A673 (cell line): ENCODE data around the gene STAG3. TPM values are rescaled to one million over a fixed set of nuclear protein-coding genes. Genes with fewer than 3 reads are reported as not detected.

ENCODE experiments used
- BruUV-seq: library from RNA; stranded (reverse); fragments of 400-500 nt; replicated peaks from 2 replicates; lab custom pipeline; 2021; lab: Mats Ljungman, UMichigan
- CTCF ChIA-PET: fragments of 300-600 bp; sonication (Branson Sonifier 250); formaldehyde crosslinking; loops from one replicate; lab custom pipeline; 2022; ENCODE audit warnings: antibody characterized with exemption; lab: Charles Lee
- POLR2A ChIA-PET: fragments of 300-600 bp; sonication (Branson Sonifier 250); formaldehyde crosslinking; loops from one replicate; lab custom pipeline; 2022; ENCODE audit warnings: antibody characterized with exemption; ENCODE audit not compliant: low non-redundant PET; lab: Charles Lee
- DNase-seq: peaks from one replicate; pipeline ENCODE4 v3.0.0-alpha.2; 2015; ENCODE audit warnings: low spot score
- H3K27ac ChIP-seq: fragments of 200-600 bp; sonication (generic); 2 replicates; pipeline ENCODE4 v1.5.1; 2016; ENCODE audit warnings: mixed run types, low read depth, mild to moderate bottlenecking, mixed read lengths, antibody characterized with exemption, low read length; ENCODE audit not compliant: poor library complexity, severe bottlenecking
- H3K27me3 ChIP-seq: fragments of 200-600 bp; sonication (generic); replicated peaks from 2 replicates; pipeline ENCODE4 v1.6.1; 2017; ENCODE audit warnings: mixed run types, low read depth, mild to moderate bottlenecking, mixed read lengths, antibody characterized with exemption, low read length; ENCODE audit not compliant: insufficient read depth, poor library complexity
- H3K36me3 ChIP-seq: fragments of 200-600 bp; sonication (generic); 2 replicates; pipeline ENCODE4 v1.6.1; 2016; ENCODE audit warnings: mixed run types, mild to moderate bottlenecking, mixed read lengths, antibody characterized with exemption, low read length; ENCODE audit not compliant: insufficient read depth, poor library complexity, severe bottlenecking
- H3K4me1 ChIP-seq: fragments of 200-600 bp; sonication (generic); 2 replicates; pipeline ENCODE4 v1.6.1; 2017; ENCODE audit warnings: mixed run types, mild to moderate bottlenecking, mixed read lengths, antibody characterized with exemption, low read length; ENCODE audit not compliant: insufficient read depth, poor library complexity, severe bottlenecking
- H3K4me3 ChIP-seq: fragments of 200-600 bp; sonication (generic); 2 replicates; pipeline ENCODE4 v1.5.1; 2016; ENCODE audit warnings: low read depth, mixed run types, mild to moderate bottlenecking, mixed read lengths, low read length; ENCODE audit not compliant: poor library complexity, severe bottlenecking
- H3K9me3 ChIP-seq: fragments of 200-600 bp; sonication (generic); 2 replicates; pipeline ENCODE4 v1.6.1; 2016; ENCODE audit warnings: mixed run types, low read depth, mild to moderate bottlenecking, mixed read lengths, antibody characterized with exemption, low read length; ENCODE audit not compliant: poor library complexity, severe bottlenecking
- CTCF ChIP-seq: fragments of 300-800, 200-600 bp; sonication (generic); conservative IDR thresholded peaks from 2 replicates; pipeline ENCODE4 v1.5.1; 2017; ENCODE audit warnings: low read depth, mild to moderate bottlenecking, antibody characterized with exemption, low read length, moderate library complexity, mixed read lengths
- EZH2 ChIP-seq: fragments of 200-600 bp; sonication (generic); IDR thresholded peaks from 2 replicates; pipeline ENCODE4 v1.6.1; 2017; ENCODE audit warnings: borderline replicate concordance, low read depth, mild to moderate bottlenecking, mixed read lengths, antibody characterized with exemption, low read length; ENCODE audit not compliant: poor library complexity, severe bottlenecking
- intact Hi-C: fragments of 100-400 bp; cut with micrococcal nuclease; formaldehyde crosslinking; loops from one replicate; pipeline ENCODE4 v1.10.0; 2022; ENCODE audit not compliant: unreplicated experiment
- total RNA-seq: library from RNA; stranded (reverse); gene quantifications from 2 replicates; pipeline ENCODE4 v1.2.3, GENCODE V29; 2021

The STAG3 gene
- total RNA-seq, 1 experiment from 2014 or later: 1.2 TPM

GRCh38 chr7:100185726-100186125 is 8.0 kb downstream of the STAG3 start:
- no peak for TF ChIP-seq CTCF
- TF ChIP-seq EZH2: no peak
- no TSS peak for BruUV-seq
- Histone ChIP-seq H3K9me3 (no peaks in the 10 kb centered on the region), H3K4me1 (peaks cover 6% of the 10 kb centered on the region), H3K36me3 (no peaks in the 10 kb centered on the region), H3K27me3 (no peaks in the 10 kb centered on the region), H3K4me3 (no peak overlapping the region), H3K27ac (no peak overlapping the region)
- CTCF ChIA-PET: no interaction called here
- DNase-seq: no peak
- POLR2A ChIA-PET: no interaction called here
- intact Hi-C loops: no loop called here

- Histone ChIP-seq H3K4me3 (no peak overlapping the region), H3K36me3 (no peaks in the 10 kb centered on the region), H3K27ac (no peak overlapping the region), H3K9me3 (no peaks in the 10 kb centered on the region), H3K27me3 (no peaks in the 10 kb centered on the region), H3K4me1 (peaks cover 11% of the 10 kb centered on the region)
- intact Hi-C loops: no loop called here
- DNase-seq: no peak
- POLR2A ChIA-PET: no interaction called here
- CTCF ChIA-PET: no interaction called here
- BruUV-seq: no TSS peak
- peak; percentile 29; the same call in 1 of the 2 replicates for TF ChIP-seq CTCF
- no peak for TF ChIP-seq EZH2
These were observed 11.3 kb downstream of the STAG3 start for GRCh38 chr7:100189061-100189460.

GRCh38 chr7:100190048-100190711 is 12.5 kb downstream of the STAG3 start:
- TF ChIP-seq EZH2: no peak
- TF ChIP-seq CTCF: peak; percentile 54
- POLR2A ChIA-PET: no interaction called here
- Histone ChIP-seq H3K4me1 (peaks cover 11% of the 10 kb centered on the region), H3K27ac (no peak overlapping the region), H3K4me3 (no peak overlapping the region), H3K36me3 (no peaks in the 10 kb centered on the region), H3K27me3 (no peaks in the 10 kb centered on the region), H3K9me3 (no peaks in the 10 kb centered on the region)
- intact Hi-C loops: no loop called here
- BruUV-seq: no TSS peak
- peak; percentile 69 for DNase-seq
- CTCF ChIA-PET: interaction anchor here (0.5 to 1.2 kb wide), 4 partner anchors 13 to 244 kb away, joined by 3 to 8 read pairs (median 3); partner anchors contain the start of genes GAL3ST4, GPC2, LAMTOR4 and STAG3
